Neural progenitor cell (in vitro differentiated cells): Measurements from ENCODE around the gene COL6A5. TPM values are rescaled to one million over a fixed set of nuclear protein-coding genes. Genes with fewer than 3 reads are reported as not detected.
"Not testable (repeated sequence)": the region's sequence is repeated elsewhere in the genome, so short reads cannot be mapped to it uniquely, and the experiment has no call there.

Source experiments
- DNase-seq: peaks from one replicate; pipeline ENCODE4 v3.0.0-alpha.2; 2016; ENCODE audit warnings: low spot score
- H2AFZ ChIP-seq: fragments of 200-600 bp; sonication (generic); replicated peaks from 2 replicates; pipeline ENCODE4 v1.6.1; 2016; ENCODE audit warnings: antibody characterized with exemption
- H3F3A ChIP-seq: fragments of 200-600 bp; sonication (generic); 2 replicates; pipeline ENCODE4 v1.6.1; 2016; ENCODE audit warnings: antibody characterized with exemption, low read depth
- H3K27ac ChIP-seq: fragments of 200-600 bp; sonication (generic); 2 replicates; pipeline ENCODE4 v1.5.1; 2016; ENCODE audit warnings: mild to moderate bottlenecking
- H3K27me3 ChIP-seq: fragments of 200-600 bp; sonication (generic); 2 replicates; pipeline ENCODE4 v1.6.1; 2016; ENCODE audit warnings: mild to moderate bottlenecking, moderate library complexity
- H3K36me3 ChIP-seq: fragments of 200-600 bp; sonication (generic); 2 replicates; pipeline ENCODE4 v1.5.1; 2016
- H3K4me1 ChIP-seq: fragments of 200-600 bp; sonication (generic); 2 replicates; pipeline ENCODE4 v1.6.1; 2016; ENCODE audit warnings: mixed run types
- H3K4me2 ChIP-seq: fragments of 200-600 bp; sonication (generic); 2 replicates; pipeline ENCODE4 v1.6.1; 2016
- H3K4me3 ChIP-seq: fragments of 200-600 bp; sonication (generic); 2 replicates; pipeline ENCODE4 v1.5.1; 2016
- H3K79me2 ChIP-seq: fragments of 200-600 bp; sonication (generic); 2 replicates; pipeline ENCODE4 v1.6.1; 2016; ENCODE audit warnings: low read depth
- H3K9ac ChIP-seq: fragments of 200-600 bp; sonication (generic); 2 replicates; pipeline ENCODE4 v1.6.1; 2016
- H3K9me3 ChIP-seq: fragments of 200-600 bp; sonication (generic); 2 replicates; pipeline ENCODE4 v1.5.1; 2016; ENCODE audit warnings: low read depth
- H4K20me1 ChIP-seq: fragments of 200-600 bp; sonication (generic); 2 replicates; pipeline ENCODE4 v1.6.1; 2016; ENCODE audit warnings: low read depth
- H3K27ac Mint-ChIP-seq: 3 replicates; pipeline ENCODE4 v1.8.0; 2021; ENCODE audit warnings: mixed read lengths
- H3K27me3 Mint-ChIP-seq: 2 replicates; pipeline ENCODE4 v1.8.0; 2022; ENCODE audit warnings: low read depth, mild to moderate bottlenecking, inconsistent platforms, moderate library complexity, mixed read lengths; ENCODE audit not compliant: insufficient read depth
- H3K36me3 Mint-ChIP-seq: 3 replicates; pipeline ENCODE4 v1.8.0; 2021; ENCODE audit warnings: mixed read lengths
- H3K4me1 Mint-ChIP-seq: 3 replicates; pipeline ENCODE4 v1.8.0; 2021; ENCODE audit warnings: mixed read lengths
- H3K4me3 Mint-ChIP-seq: 3 replicates; pipeline ENCODE4 v1.8.0; 2021; ENCODE audit warnings: mild to moderate bottlenecking, moderate library complexity, mixed read lengths
- H3K9me3 Mint-ChIP-seq: 3 replicates; pipeline ENCODE4 v1.8.0; 2020; ENCODE audit warnings: mixed read lengths
- EZH2 ChIP-seq: fragments of 200-600 bp; sonication (generic); IDR thresholded peaks from 2 replicates; pipeline ENCODE4 v1.6.1; 2017; ENCODE audit warnings: antibody characterized with exemption, mild to moderate bottlenecking, moderate library complexity
- EZH2phosphoT487 ChIP-seq: fragments of 200-600 bp; sonication (generic); IDR thresholded peaks from 2 replicates; pipeline ENCODE4 v1.6.1; 2017; ENCODE audit warnings: antibody characterized with exemption
- total RNA-seq: library from RNA; depleted of rRNA; stranded (reverse); fragments of >200 nt; gene quantifications from 2 replicates; pipeline ENCODE4 v1.2.3, GENCODE V29; 2015; ENCODE audit warnings: low replicate concordance
- TF ChIP-seq, protein P1 (sequence below): fragments of 200-600 bp; sonication (generic); IDR thresholded peaks from 2 replicates; pipeline ENCODE4 v1.5.1; 2017; ENCODE audit warnings: antibody characterized with exemption, mild to moderate bottlenecking

COL6A5 gene
- total RNA-seq, 1 donor from 2014 or later, result not detected

DNA sequence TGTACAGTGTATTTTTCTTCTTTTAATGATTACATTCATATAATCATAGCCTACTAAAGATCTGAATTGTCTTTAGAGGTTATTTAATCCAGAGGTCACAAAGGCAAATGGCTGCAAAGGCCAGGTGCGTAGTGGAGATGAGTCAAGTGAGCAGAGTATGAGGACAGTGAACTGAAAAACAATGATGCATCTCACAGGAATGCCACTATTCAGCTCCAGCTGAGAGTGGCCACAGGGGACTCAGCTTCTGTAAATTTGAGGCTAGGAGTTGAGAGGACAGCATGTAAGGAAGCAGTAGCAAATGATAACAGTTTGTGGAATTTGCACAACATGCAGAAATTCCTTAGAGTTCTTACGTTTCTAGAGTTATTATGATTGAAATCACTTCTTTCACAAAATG, 50.4 kb downstream of the COL6A5 start:
- Histone ChIP-seq H3K27ac (no peak overlapping the region), H3K4me3 (no peak overlapping the region), H3K36me3 (no peaks in the 10 kb centered on the region), H3K4me1 (no peaks in the 10 kb centered on the region), H3F3A (no peaks in the 10 kb centered on the region), H3K79me2 (no peaks in the 10 kb centered on the region), H3K27me3 (no peaks in the 10 kb centered on the region), H3K9me3 (no peaks in the 10 kb centered on the region), H2AFZ (no peak overlapping the region), H4K20me1 (no peaks in the 10 kb centered on the region), H3K4me2 (no peak overlapping the region), H3K9ac (no peak overlapping the region)
- Mint-ChIP-seq H3K4me3 (no peak overlapping the region), H3K27me3 (no peaks in the 10 kb centered on the region), H3K27ac (no peak overlapping the region), H3K36me3 (no peaks in the 10 kb centered on the region), H3K4me1 (no peaks in the 10 kb centered on the region), H3K9me3 (no peaks in the 10 kb centered on the region)
- TF ChIP-seq, protein P1, sequence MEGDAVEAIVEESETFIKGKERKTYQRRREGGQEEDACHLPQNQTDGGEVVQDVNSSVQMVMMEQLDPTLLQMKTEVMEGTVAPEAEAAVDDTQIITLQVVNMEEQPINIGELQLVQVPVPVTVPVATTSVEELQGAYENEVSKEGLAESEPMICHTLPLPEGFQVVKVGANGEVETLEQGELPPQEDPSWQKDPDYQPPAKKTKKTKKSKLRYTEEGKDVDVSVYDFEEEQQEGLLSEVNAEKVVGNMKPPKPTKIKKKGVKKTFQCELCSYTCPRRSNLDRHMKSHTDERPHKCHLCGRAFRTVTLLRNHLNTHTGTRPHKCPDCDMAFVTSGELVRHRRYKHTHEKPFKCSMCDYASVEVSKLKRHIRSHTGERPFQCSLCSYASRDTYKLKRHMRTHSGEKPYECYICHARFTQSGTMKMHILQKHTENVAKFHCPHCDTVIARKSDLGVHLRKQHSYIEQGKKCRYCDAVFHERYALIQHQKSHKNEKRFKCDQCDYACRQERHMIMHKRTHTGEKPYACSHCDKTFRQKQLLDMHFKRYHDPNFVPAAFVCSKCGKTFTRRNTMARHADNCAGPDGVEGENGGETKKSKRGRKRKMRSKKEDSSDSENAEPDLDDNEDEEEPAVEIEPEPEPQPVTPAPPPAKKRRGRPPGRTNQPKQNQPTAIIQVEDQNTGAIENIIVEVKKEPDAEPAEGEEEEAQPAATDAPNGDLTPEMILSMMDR, result no peak
- TF ChIP-seq EZH2 (no peak), EZH2phosphoT487 (no peak)
- no peak for DNase-seq

DNA sequence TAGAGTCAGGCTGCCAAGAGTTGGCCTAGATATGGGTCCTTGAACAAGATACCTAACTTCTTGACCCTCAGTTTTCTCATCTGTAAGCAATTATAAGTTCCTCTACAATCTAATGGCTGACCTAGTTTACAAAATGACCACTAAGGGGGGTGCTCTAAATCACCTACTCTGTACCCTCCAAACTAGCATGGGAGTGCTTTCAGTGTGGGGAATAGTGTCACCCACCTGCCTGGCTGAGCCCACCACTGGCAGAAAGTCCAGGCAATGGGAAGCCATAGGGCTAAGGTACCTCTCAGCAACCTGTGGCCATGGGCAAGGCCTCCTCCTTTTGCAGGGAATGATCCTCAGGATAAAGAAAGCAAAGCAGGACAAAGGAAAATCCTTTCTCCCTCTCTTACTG, 58.9 kb downstream of the COL6A5 start:
- H3K4me3 ChIP-seq, result no peak overlapping the region
- no peaks in the 10 kb centered on the region for H3K79me2 ChIP-seq
- no peaks in the 10 kb centered on the region for H4K20me1 ChIP-seq
- H3K4me1 ChIP-seq, result no peaks in the 10 kb centered on the region
- H3K4me1 Mint-ChIP-seq, result no peaks in the 10 kb centered on the region
- H3K27ac Mint-ChIP-seq, result no peak overlapping the region
- H3K27me3 Mint-ChIP-seq, result peaks cover 9% of the 10 kb centered on the region
- H3K4me2 ChIP-seq, result no peak overlapping the region
- no peak overlapping the region for H3K9ac ChIP-seq
- H3K4me3 Mint-ChIP-seq, result no peak overlapping the region
- peaks cover 4% of the 10 kb centered on the region for H3K36me3 Mint-ChIP-seq
- TF ChIP-seq, protein P1, result no peak
- TF ChIP-seq EZH2phosphoT487 (no peak), EZH2 (no peak)
- H3F3A ChIP-seq, result no peaks in the 10 kb centered on the region
- DNase-seq, result no peak
- peaks cover 22% of the 10 kb centered on the region for H3K9me3 Mint-ChIP-seq
- H2AFZ ChIP-seq, result no peak overlapping the region
- no peaks in the 10 kb centered on the region for H3K27me3 ChIP-seq
- H3K27ac ChIP-seq, result no peak overlapping the region
- no peaks in the 10 kb centered on the region for H3K9me3 ChIP-seq
- H3K36me3 ChIP-seq, result no peaks in the 10 kb centered on the region

DNA sequence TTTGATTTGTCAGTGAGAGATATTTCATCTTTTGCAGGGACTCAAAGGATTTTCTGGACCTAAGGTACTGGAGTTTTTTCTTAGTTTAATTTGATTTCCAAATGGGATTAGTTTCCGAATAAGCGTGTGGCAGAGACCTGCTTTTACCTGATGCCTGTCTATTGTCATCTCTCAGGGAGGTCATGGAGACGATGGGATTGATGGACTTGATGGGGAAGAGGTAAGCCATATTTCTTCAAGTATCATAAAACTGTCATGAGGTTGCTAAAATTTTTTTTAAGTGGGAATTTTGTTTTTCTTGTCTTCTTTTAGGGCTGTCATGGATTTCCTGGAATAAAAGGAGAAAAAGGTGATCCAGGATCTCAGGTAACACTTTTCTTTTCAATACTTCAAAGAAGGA, 60.5 kb downstream of the COL6A5 start:
- Histone ChIP-seq H3K4me2 (no peak overlapping the region), H3K27me3 (no peaks in the 10 kb centered on the region), H3F3A (no peaks in the 10 kb centered on the region), H3K27ac (no peak overlapping the region), H3K36me3 (no peaks in the 10 kb centered on the region), H2AFZ (no peak overlapping the region), H3K4me3 (no peak overlapping the region), H3K79me2 (no peaks in the 10 kb centered on the region), H4K20me1 (no peaks in the 10 kb centered on the region), H3K9me3 (no peaks in the 10 kb centered on the region), H3K4me1 (no peaks in the 10 kb centered on the region), H3K9ac (no peak overlapping the region)
- DNase-seq, result no peak
- Mint-ChIP-seq H3K36me3 (peaks cover 4% of the 10 kb centered on the region), H3K27me3 (peaks cover 9% of the 10 kb centered on the region), H3K4me1 (no peaks in the 10 kb centered on the region), H3K9me3 (peaks cover 23% of the 10 kb centered on the region), H3K4me3 (no peak overlapping the region), H3K27ac (no peak overlapping the region)
- TF ChIP-seq EZH2phosphoT487, result no peak
- TF ChIP-seq, protein P1, result no peak
- no peak for TF ChIP-seq EZH2

DNA sequence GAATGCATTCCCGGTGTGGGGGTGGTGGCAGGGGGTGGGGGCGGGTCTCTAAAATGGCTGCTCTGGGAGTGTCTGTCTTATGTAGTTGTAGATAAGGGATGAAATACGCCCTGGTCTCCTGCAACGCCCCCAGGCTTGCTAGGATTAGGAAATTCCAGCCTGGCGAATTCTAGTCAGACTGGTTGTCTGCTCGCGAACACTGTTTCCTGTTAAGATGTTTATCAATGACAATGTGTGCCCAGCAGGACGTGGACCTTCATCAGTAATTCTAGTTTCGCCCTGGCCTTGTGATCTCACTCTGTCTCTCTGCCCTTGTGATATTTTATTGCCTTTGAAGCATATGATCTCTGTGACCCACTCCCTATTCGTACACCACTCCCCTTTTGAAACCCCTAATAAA, 62.8 kb downstream of the COL6A5 start:
- not testable (repeated sequence) for H3K27ac Mint-ChIP-seq, H3K4me3 Mint-ChIP-seq, H3K4me2 ChIP-seq, H2AFZ ChIP-seq, H3K36me3 ChIP-seq, H3K27me3 ChIP-seq, H3K9ac ChIP-seq, H4K20me1 ChIP-seq, H3K36me3 Mint-ChIP-seq, H3K4me3 ChIP-seq, H3K27ac ChIP-seq, H3K4me1 Mint-ChIP-seq, DNase-seq, H3K27me3 Mint-ChIP-seq, H3K79me2 ChIP-seq, H3F3A ChIP-seq, H3K9me3 ChIP-seq
- H3K4me1 ChIP-seq, result peaks cover 10% of the 10 kb centered on the region
- peaks cover 23% of the 10 kb centered on the region for H3K9me3 Mint-ChIP-seq
